Ishikawa (cell line): Measurements from ENCODE around the gene DUSP14.

Source experiments
- CEBPB ChIP-seq: IDR thresholded peaks from 2 replicates; pipeline ENCODE4 v1.6.1; 2012
- CREB1 ChIP-seq: IDR thresholded peaks from 2 replicates; pipeline ENCODE4 v1.6.1; 2012; ENCODE audit warnings: low read depth
- EP300 ChIP-seq: IDR thresholded peaks from 2 replicates; pipeline ENCODE4 v1.6.1; 2012; ENCODE audit warnings: borderline replicate concordance
- FOXM1 ChIP-seq: IDR thresholded peaks from 2 replicates; pipeline ENCODE4 v1.6.1; 2012; ENCODE audit warnings: low read depth, borderline replicate concordance
- NFIC ChIP-seq: IDR thresholded peaks from 2 replicates; pipeline ENCODE4 v1.6.1; 2012
- RAD21 ChIP-seq: IDR thresholded peaks from 2 replicates; pipeline ENCODE4 v1.6.1; 2012; ENCODE audit warnings: low read depth
- TAF1 ChIP-seq: IDR thresholded peaks from 2 replicates; pipeline ENCODE4 v1.6.1; 2012; ENCODE audit warnings: low read depth, mild to moderate bottlenecking
- USF1 ChIP-seq: IDR thresholded peaks from 2 replicates; pipeline ENCODE4 v1.6.1; 2012
- YY1 ChIP-seq: IDR thresholded peaks from 2 replicates; pipeline ENCODE4 v1.6.1; 2012; ENCODE audit warnings: low read depth
- TF ChIP-seq, protein P1 (sequence below): IDR thresholded peaks from 2 replicates; pipeline ENCODE4 v1.6.1; 2012; ENCODE audit warnings: low read depth, mild to moderate bottlenecking

- TF ChIP-seq EP300 (no peak), NFIC (no peak), FOXM1 (no peak), CREB1 (no peak), RAD21 (no peak), TAF1 (no peak), USF1 (no peak), CEBPB (no peak), YY1 (no peak)
- TF ChIP-seq, protein P1, sequence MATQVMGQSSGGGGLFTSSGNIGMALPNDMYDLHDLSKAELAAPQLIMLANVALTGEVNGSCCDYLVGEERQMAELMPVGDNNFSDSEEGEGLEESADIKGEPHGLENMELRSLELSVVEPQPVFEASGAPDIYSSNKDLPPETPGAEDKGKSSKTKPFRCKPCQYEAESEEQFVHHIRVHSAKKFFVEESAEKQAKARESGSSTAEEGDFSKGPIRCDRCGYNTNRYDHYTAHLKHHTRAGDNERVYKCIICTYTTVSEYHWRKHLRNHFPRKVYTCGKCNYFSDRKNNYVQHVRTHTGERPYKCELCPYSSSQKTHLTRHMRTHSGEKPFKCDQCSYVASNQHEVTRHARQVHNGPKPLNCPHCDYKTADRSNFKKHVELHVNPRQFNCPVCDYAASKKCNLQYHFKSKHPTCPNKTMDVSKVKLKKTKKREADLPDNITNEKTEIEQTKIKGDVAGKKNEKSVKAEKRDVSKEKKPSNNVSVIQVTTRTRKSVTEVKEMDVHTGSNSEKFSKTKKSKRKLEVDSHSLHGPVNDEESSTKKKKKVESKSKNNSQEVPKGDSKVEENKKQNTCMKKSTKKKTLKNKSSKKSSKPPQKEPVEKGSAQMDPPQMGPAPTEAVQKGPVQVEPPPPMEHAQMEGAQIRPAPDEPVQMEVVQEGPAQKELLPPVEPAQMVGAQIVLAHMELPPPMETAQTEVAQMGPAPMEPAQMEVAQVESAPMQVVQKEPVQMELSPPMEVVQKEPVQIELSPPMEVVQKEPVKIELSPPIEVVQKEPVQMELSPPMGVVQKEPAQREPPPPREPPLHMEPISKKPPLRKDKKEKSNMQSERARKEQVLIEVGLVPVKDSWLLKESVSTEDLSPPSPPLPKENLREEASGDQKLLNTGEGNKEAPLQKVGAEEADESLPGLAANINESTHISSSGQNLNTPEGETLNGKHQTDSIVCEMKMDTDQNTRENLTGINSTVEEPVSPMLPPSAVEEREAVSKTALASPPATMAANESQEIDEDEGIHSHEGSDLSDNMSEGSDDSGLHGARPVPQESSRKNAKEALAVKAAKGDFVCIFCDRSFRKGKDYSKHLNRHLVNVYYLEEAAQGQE: no peak
Observed at GRCh38 chr17:37475731-37476420, 13.8 kb upstream of the DUSP14 start.
